Endodermal cell (in vitro differentiated cells): ENCODE measurements around the gene PLPP2. TPM values are rescaled to one million over a fixed set of nuclear protein-coding genes. Genes with fewer than 3 reads are reported as not detected.

Experiments used
- DNase-seq: peaks from one replicate; pipeline ENCODE4 v3.0.0-alpha.2; 2017
- H3K27ac ChIP-seq: 2 replicates; pipeline ENCODE4 v1.5.1; 2013; ENCODE audit warnings: mild to moderate bottlenecking, low read depth, low read length, moderate library complexity
- H3K27me3 ChIP-seq: 2 replicates; pipeline ENCODE4 v1.6.1; 2013; ENCODE audit warnings: mild to moderate bottlenecking, low read length, moderate library complexity; ENCODE audit not compliant: insufficient read depth, control insufficient read depth, poor library complexity, severe bottlenecking
- H3K36me3 ChIP-seq: 2 replicates; pipeline ENCODE4 v1.7.0; 2013; ENCODE audit warnings: mild to moderate bottlenecking, low read length, moderate library complexity; ENCODE audit not compliant: control insufficient read depth, insufficient read depth
- H3K4me1 ChIP-seq: one replicate; pipeline ENCODE4 v1.7.0; 2013; ENCODE audit warnings: low read length; ENCODE audit not compliant: control insufficient read depth, insufficient read depth
- H3K4me3 ChIP-seq: 2 replicates; pipeline ENCODE4 v1.5.1; 2013; ENCODE audit warnings: mild to moderate bottlenecking, low read length, moderate library complexity
- H3K9ac ChIP-seq: 2 replicates; pipeline ENCODE4 v1.6.1; 2013; ENCODE audit warnings: mild to moderate bottlenecking, low read length, moderate library complexity; ENCODE audit not compliant: poor library complexity, severe bottlenecking; ENCODE audit errors: extremely low read depth
- H3K9me3 ChIP-seq: 2 replicates; pipeline ENCODE4 v1.6.1; 2013; ENCODE audit warnings: mild to moderate bottlenecking, low read length, moderate library complexity; ENCODE audit not compliant: control insufficient read depth
- H3K27ac Mint-ChIP-seq: 2 replicates; pipeline ENCODE4 v1.8.0; 2020; ENCODE audit warnings: mixed read lengths
- H3K27me3 Mint-ChIP-seq: 2 replicates; pipeline ENCODE4 v1.8.0; 2021; ENCODE audit warnings: mild to moderate bottlenecking, mixed read lengths; ENCODE audit not compliant: insufficient read depth
- H3K36me3 Mint-ChIP-seq: 2 replicates; pipeline ENCODE4 v1.8.0; 2020; ENCODE audit warnings: low read depth, mixed read lengths
- H3K4me1 Mint-ChIP-seq: 2 replicates; pipeline ENCODE4 v1.8.0; 2020; ENCODE audit warnings: mixed read lengths
- H3K4me3 Mint-ChIP-seq: 2 replicates; pipeline ENCODE4 v1.8.0; 2020; ENCODE audit warnings: mild to moderate bottlenecking, moderate library complexity, mixed read lengths
- H3K9me3 Mint-ChIP-seq: 2 replicates; pipeline ENCODE4 v1.8.0; 2020; ENCODE audit warnings: mild to moderate bottlenecking, mixed read lengths
- WGBS, 2 experiments: methylation state at CpG; one replicate each; pipeline versions ENCODE4 v1.1.5 to v1.1.7; 2013; ENCODE audit warnings: missing lambda C conversion rate in 2 of 2, mixed read lengths in 1 of 2; ENCODE audit not compliant: insufficient coverage in 1 of 2, insufficient read length in 1 of 2; 5-methylcytosine and 5-hydroxymethylcytosine counted together
- total RNA-seq, 2 donors: library from RNA; stranded (reverse); fragmentation: NEBNext Ultra II Directional in 1 of 2; extraction: Animal tissue kit (Norgen Biotek cat#: 25700) in 1 of 2; gene quantifications; 2 replicates in 1 of 2; 3 replicates in 1 of 2; pipeline ENCODE4 v1.2.1, GENCODE V29; 2021
- TF ChIP-seq, protein P1 (sequence below): fragments of 200-600 bp; sonication (generic); conservative IDR thresholded peaks from 2 replicates; pipeline ENCODE4 v1.5.0; 2021; ENCODE audit warnings: antibody characterized with exemption, mild to moderate bottlenecking

PLPP2 gene
- total RNA-seq, 2 donors from 2014 or later, result 49.9 to 56.9 TPM

GRCh38 chr19:317710-318508 is 26.7 kb upstream of the PLPP2 start:
- Histone ChIP-seq H3K4me3 (no peak overlapping the region), H3K4me1 (no peaks in the 10 kb centered on the region), H3K9ac (no peak overlapping the region), H3K36me3 (peaks cover 81% of the 10 kb centered on the region), H3K27me3 (no peaks in the 10 kb centered on the region), H3K9me3 (peaks cover 42% of the 10 kb centered on the region), H3K27ac (no peak overlapping the region)
- no peaks in the 10 kb centered on the region for H3K4me1 Mint-ChIP-seq
- no peak for DNase-seq
- peaks cover 71% of the 10 kb centered on the region for H3K36me3 Mint-ChIP-seq
- H3K27me3 Mint-ChIP-seq, result no peaks in the 10 kb centered on the region
- peaks cover 33% of the 10 kb centered on the region for H3K9me3 Mint-ChIP-seq
- H3K4me3 Mint-ChIP-seq, result no peak overlapping the region
- WGBS, 2 experiments, result 91 to 96% methylated on average over 8 to 9 of the region's 10 CpGs
- TF ChIP-seq, protein P1, sequence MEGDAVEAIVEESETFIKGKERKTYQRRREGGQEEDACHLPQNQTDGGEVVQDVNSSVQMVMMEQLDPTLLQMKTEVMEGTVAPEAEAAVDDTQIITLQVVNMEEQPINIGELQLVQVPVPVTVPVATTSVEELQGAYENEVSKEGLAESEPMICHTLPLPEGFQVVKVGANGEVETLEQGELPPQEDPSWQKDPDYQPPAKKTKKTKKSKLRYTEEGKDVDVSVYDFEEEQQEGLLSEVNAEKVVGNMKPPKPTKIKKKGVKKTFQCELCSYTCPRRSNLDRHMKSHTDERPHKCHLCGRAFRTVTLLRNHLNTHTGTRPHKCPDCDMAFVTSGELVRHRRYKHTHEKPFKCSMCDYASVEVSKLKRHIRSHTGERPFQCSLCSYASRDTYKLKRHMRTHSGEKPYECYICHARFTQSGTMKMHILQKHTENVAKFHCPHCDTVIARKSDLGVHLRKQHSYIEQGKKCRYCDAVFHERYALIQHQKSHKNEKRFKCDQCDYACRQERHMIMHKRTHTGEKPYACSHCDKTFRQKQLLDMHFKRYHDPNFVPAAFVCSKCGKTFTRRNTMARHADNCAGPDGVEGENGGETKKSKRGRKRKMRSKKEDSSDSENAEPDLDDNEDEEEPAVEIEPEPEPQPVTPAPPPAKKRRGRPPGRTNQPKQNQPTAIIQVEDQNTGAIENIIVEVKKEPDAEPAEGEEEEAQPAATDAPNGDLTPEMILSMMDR, result peak; percentile 50
- no peak overlapping the region for H3K27ac Mint-ChIP-seq

GRCh38 chr19:315811-316210 is 24.6 kb upstream of the PLPP2 start:
- 92 to 95% methylated on average over 7 to 8 of the region's 8 CpGs for WGBS, 2 experiments
- Histone ChIP-seq H3K4me3 (no peak overlapping the region), H3K36me3 (peaks cover 65% of the 10 kb centered on the region), H3K9ac (no peak overlapping the region), H3K4me1 (no peaks in the 10 kb centered on the region), H3K27me3 (no peaks in the 10 kb centered on the region), H3K27ac (no peak overlapping the region), H3K9me3 (peaks cover 24% of the 10 kb centered on the region)
- Mint-ChIP-seq H3K4me3 (no peak overlapping the region), H3K4me1 (no peaks in the 10 kb centered on the region), H3K9me3 (peaks cover 24% of the 10 kb centered on the region), H3K36me3 (peaks cover 72% of the 10 kb centered on the region), H3K27ac (no peak overlapping the region), H3K27me3 (no peaks in the 10 kb centered on the region)
- DNase-seq, result no peak
- TF ChIP-seq, protein P1, result no peak

- Mint-ChIP-seq H3K4me1 (no peaks in the 10 kb centered on the region), H3K36me3 (peaks cover 63% of the 10 kb centered on the region), H3K9me3 (peaks cover 13% of the 10 kb centered on the region), H3K27me3 (no peaks in the 10 kb centered on the region), H3K27ac (peak overlapping the region; percentile 63), H3K4me3 (no peak overlapping the region)
- peaks cover 12% of the 10 kb centered on the region for H3K9me3 ChIP-seq
- H3K36me3 ChIP-seq, result peaks cover 50% of the 10 kb centered on the region
- no peaks in the 10 kb centered on the region for H3K27me3 ChIP-seq
- no peak overlapping the region for H3K4me3 ChIP-seq
- no peaks in the 10 kb centered on the region for H3K4me1 ChIP-seq
- no peak for DNase-seq
- WGBS, 2 experiments, result 93 to 98% methylated on average over 16 to 22 of the region's 22 CpGs
- no peak overlapping the region for H3K27ac ChIP-seq
- TF ChIP-seq, protein P1, result no peak
- no peak overlapping the region for H3K9ac ChIP-seq
Measured at GRCh38 chr19:313988-314815, 23.0 kb upstream of the PLPP2 start.
